K562 (cell line): ENCODE data around the gene C2CD5. TPM values are rescaled to one million over a fixed set of nuclear protein-coding genes. Genes with fewer than 3 reads are reported as not detected.

Experiments used
- ATAC-seq: fragments of 200-7000 bp; cut with Tn5 transposase; 3 replicates; pipeline ENCODE4 v1.9.1; 2020; ENCODE audit warnings: moderate library complexity
- BruUV-seq: library from RNA; stranded (reverse); fragments of 400-500 nt; replicated peaks from 2 replicates; lab custom pipeline; 2021; lab: Mats Ljungman, UMichigan
- CTCF ChIA-PET: fragments of 300-600 bp; formaldehyde crosslinking; extraction: SDS; loops from one replicate; lab custom pipeline; 2021; ENCODE audit warnings: low intra/inter-chr PET ratio; lab: Yijun Ruan, JAX
- POLR2A ChIA-PET: fragments of 300-600, 350-650 bp; sonication (Branson Sonifier 250); formaldehyde crosslinking; extraction: SDS; loops from one replicate; lab custom pipeline; 2021; ENCODE audit warnings: antibody characterized with exemption, inconsistent platforms; lab: Yijun Ruan, JAX
- DNase-seq, 4 experiments: peaks; one replicate each; pipeline versions ENCODE4 v3.0.0 to v3.0.0-alpha.2; 2011 to 2018; ENCODE audit warnings: low spot score in 3 of 4, mixed read lengths in 3 of 4; ENCODE audit errors: extremely low read depth in 1 of 4
- FAIRE-seq: peaks from 2 replicates; lab custom pipeline; 2011; peaks lifted over from hg19 to GRCh38; lab: Jason Lieb, UNC
- H2AFZ ChIP-seq: 2 replicates; pipeline ENCODE4 v1.6.0; 2011; ENCODE audit warnings: low read depth, low read length, control low read depth, inconsistent platforms
- H3K27ac ChIP-seq: fragments of 200-600 bp; 3 replicates; pipeline ENCODE4 v1.8.0; 2011; ENCODE audit warnings: low read depth, mild to moderate bottlenecking, control low read depth, inconsistent platforms, low read length, moderate library complexity, mixed read lengths; ENCODE audit errors: extremely low read depth
- H3K27me3 ChIP-seq, 2 experiments: fragments of 300-600 bp in 1 of 2; 2 replicates in 1 of 2; 3 replicates in 1 of 2; pipeline versions ENCODE4 v1.6.0 to v1.8.0; 2011; ENCODE audit warnings: inconsistent platforms in 2 of 2, low read length in 2 of 2, mild to moderate bottlenecking in 1 of 2, mixed read lengths in 1 of 2, moderate library complexity in 1 of 2; ENCODE audit not compliant: control insufficient read depth in 2 of 2, insufficient read depth in 2 of 2
- H3K36me3 ChIP-seq: fragments of 300-600 bp; 3 replicates; pipeline ENCODE4 v1.8.0; 2011; ENCODE audit warnings: mild to moderate bottlenecking, low read length, inconsistent platforms; ENCODE audit not compliant: control insufficient read depth, insufficient read depth
- H3K4me1 ChIP-seq, 2 experiments: fragments of 200-600 bp in 1 of 2; replicated peaks in 1 of 2; 2 replicates in 1 of 2; 3 replicates in 1 of 2; pipeline versions ENCODE4 v1.5.1 to v1.8.0; 2011; ENCODE audit warnings: inconsistent platforms in 2 of 2, low read length in 2 of 2, mild to moderate bottlenecking in 1 of 2, mixed read lengths in 1 of 2, moderate library complexity in 1 of 2; ENCODE audit not compliant: control insufficient read depth in 2 of 2, insufficient read depth in 2 of 2
- H3K4me2 ChIP-seq: 2 replicates; pipeline ENCODE4 v1.6.1; 2011; ENCODE audit warnings: low read length, control low read depth, inconsistent platforms, mixed read lengths; ENCODE audit not compliant: insufficient read depth
- H3K4me3 ChIP-seq: fragments of 200-600 bp; sonication (generic), shearing (Covaris generic); 2 replicates; pipeline ENCODE4 v1.5.1; 2016; ENCODE audit warnings: control low read depth, inconsistent platforms
- H3K79me2 ChIP-seq: fragments of 200-600 bp; 3 replicates; pipeline ENCODE4 v1.8.0; 2011; ENCODE audit warnings: low read length, inconsistent platforms; ENCODE audit not compliant: control insufficient read depth, insufficient read depth
- H3K9ac ChIP-seq, 2 experiments: 2 replicates each; pipeline versions ENCODE4 v1.6.0 to v1.6.1; 2011; ENCODE audit warnings: low read depth in 2 of 2, low read length in 2 of 2, control low read depth in 1 of 2, inconsistent platforms in 1 of 2, mild to moderate bottlenecking in 1 of 2, mixed read lengths in 1 of 2; ENCODE audit not compliant: insufficient read depth in 1 of 2
- H3K9me1 ChIP-seq: one replicate; pipeline ENCODE4 v1.6.0; 2011; ENCODE audit warnings: inconsistent platforms, mild to moderate bottlenecking, low read length, moderate library complexity; ENCODE audit not compliant: control insufficient read depth, insufficient read depth
- H3K9me3 ChIP-seq: replicated peaks from 2 replicates; pipeline ENCODE4 v1.5.1; 2011; ENCODE audit warnings: low read depth, low read length, inconsistent platforms; ENCODE audit not compliant: control insufficient read depth, insufficient read depth
- H4K20me1 ChIP-seq: replicated peaks from 2 replicates; pipeline ENCODE4 v1.6.1; 2011; ENCODE audit warnings: low read length, inconsistent platforms, mixed read lengths; ENCODE audit not compliant: control insufficient read depth, insufficient read depth
- BRF1 ChIP-seq: IDR thresholded peaks from 3 replicates; pipeline ENCODE4 v1.6.1; 2011; ENCODE audit warnings: borderline replicate concordance, mild to moderate bottlenecking; ENCODE audit not compliant: insufficient read length; ENCODE audit errors: extremely low read depth
- CEBPB ChIP-seq: fragments of 450-650 bp; IDR thresholded peaks from 2 replicates; pipeline ENCODE4 v1.6.1; 2016; ENCODE audit warnings: missing genetic modification characterization, missing compliant biosample characterization
- MTA1 ChIP-seq: fragments of 450-650 bp; IDR thresholded peaks from 2 replicates; pipeline ENCODE4 v1.6.1; 2017; ENCODE audit warnings: borderline replicate concordance
- WGBS: fragments of 100-300 bp; shearing (Covaris generic); methylation state at CpG from one replicate; pipeline ENCODE4 v1.1.6; 2016; ENCODE audit warnings: low coverage, mixed read lengths; ENCODE audit not compliant: insufficient coverage; ENCODE audit errors: missing lambda C conversion rate; 5-methylcytosine and 5-hydroxymethylcytosine counted together
- in situ Hi-C: fragments of 300-500 bp; cut with MboI; formaldehyde crosslinking; loops from 4 replicates; pipeline ENCODE4 v1.15.0; 2018; ENCODE audit warnings: inconsistent platforms, mixed read lengths
- intact Hi-C: fragments of 100-400 bp; cut with micrococcal nuclease; formaldehyde crosslinking; loops from 2 replicates; pipeline ENCODE4 v1.14.2; 2022
- polyA plus RNA-seq, 8 experiments: library from polyadenylated mRNA; depleted of rRNA in 4 of 8; stranded (reverse) in 5 of 8; unstranded in 3 of 8; fragments of >200 nt; fragmentation: Nextera tagmentation in 2 of 8; fragmentation: Illumina TruSeq in 1 of 8; extraction: Ambion mirVana in 2 of 8; extraction: Trizol in 1 of 8; gene quantifications; 2 replicates each; pipeline versions ENCODE4 v1.2.1 to v1.2.3, GENCODE V29; 2011 to 2014; ENCODE audit warnings: inconsistent platforms in 1 of 8, missing spikeins in 1 of 8
- total RNA-seq, 7 experiments: library from RNA; depleted of rRNA in 6 of 7; stranded (reverse); fragments of >200 nt in 6 of 7; fragmentation: Illumina TruSeq in 2 of 7; extraction: Trizol in 2 of 7; gene quantifications; 2 replicates each; pipeline versions ENCODE4 v1.2.1 to v1.2.3, GENCODE V29; 2011 to 2021; ENCODE audit warnings: low replicate concordance in 1 of 7

C2CD5 gene
- total and polyA plus RNA-seq, 9 of the 15 experiments (the other 6 are each of a cell fraction or from before 2014, with no cell fraction given), result 5.1 to 24.1 (median 14.3) TPM

GRCh38 chr12:22536346-22536945, 7.9 kb downstream of the C2CD5 start:
- Histone ChIP-seq H2AFZ (no peak overlapping the region), H3K4me3 (no peak overlapping the region), H3K27me3 (no peaks in the 10 kb centered on the region), H3K4me2 (no peak overlapping the region), H3K36me3 (peaks cover 22% of the 10 kb centered on the region), H3K79me2 (peaks cover 8% of the 10 kb centered on the region; the same call in 2 of the 3 replicates), H3K9me1 (no peaks in the 10 kb centered on the region), H3K9me3 (no peaks in the 10 kb centered on the region), H3K27ac (no peak overlapping the region), H3K9ac (no peak overlapping the region), H4K20me1 (no peaks in the 10 kb centered on the region), H3K4me1 (peaks cover 0 to 6% of the 10 kb centered on the region in 2 experiments; a peak in 3 of 5 replicates)
- FAIRE-seq, result no peak
- BruUV-seq, result no TSS peak
- ChIA-PET POLR2A (no interaction called here), CTCF (no interaction called here)
- WGBS, result 80% methylated on average over 2 of the region's 2 CpGs
- intact Hi-C loops, result no loop called here
- ATAC-seq, result no peak
- TF ChIP-seq MTA1, result no peak
- TF ChIP-seq CEBPB, result 0 out of 2 replicates have a peak, but pooled peaks have one; percentile 35
- in situ Hi-C loops, result no loop called here
- no peak for DNase-seq

GRCh38 chr12:22535478-22535877, 8.9 kb downstream of the C2CD5 start:
- ChIA-PET POLR2A (no interaction called here), CTCF (no interaction called here)
- ATAC-seq, result no peak
- Histone ChIP-seq H3K79me2 (peaks cover 2% of the 10 kb centered on the region; the same call in 2 of the 3 replicates), H3K9me3 (no peaks in the 10 kb centered on the region), H3K9ac (no peak overlapping the region), H3K4me2 (no peak overlapping the region), H3K36me3 (peaks cover 28% of the 10 kb centered on the region), H3K4me3 (no peak overlapping the region), H3K27me3 (no peaks in the 10 kb centered on the region), H3K4me1 (no peaks in the 10 kb centered on the region; a peak in 1 of 5 replicates), H3K27ac (no peak overlapping the region), H2AFZ (no peak overlapping the region), H4K20me1 (no peaks in the 10 kb centered on the region), H3K9me1 (no peaks in the 10 kb centered on the region)
- 78% methylated on average over 2 of the region's 2 CpGs for WGBS
- in situ Hi-C loops (no loop called here), intact Hi-C loops (no loop called here)
- FAIRE-seq, result no peak
- BruUV-seq, result no TSS peak
- no peak for TF ChIP-seq BRF1
- DNase-seq, result no peak
